HG02884 (cell line): ENCODE measurements around the gene TSR3.

ENCODE experiments used
- ATAC-seq: cut with Tn5 transposase; IDR thresholded peaks from one replicate; pipeline ENCODE4 v1.9.1; 2021; ENCODE audit warnings: mild to moderate bottlenecking, moderate library complexity; ENCODE audit not compliant: unreplicated experiment

TSR3 gene

DNA sequence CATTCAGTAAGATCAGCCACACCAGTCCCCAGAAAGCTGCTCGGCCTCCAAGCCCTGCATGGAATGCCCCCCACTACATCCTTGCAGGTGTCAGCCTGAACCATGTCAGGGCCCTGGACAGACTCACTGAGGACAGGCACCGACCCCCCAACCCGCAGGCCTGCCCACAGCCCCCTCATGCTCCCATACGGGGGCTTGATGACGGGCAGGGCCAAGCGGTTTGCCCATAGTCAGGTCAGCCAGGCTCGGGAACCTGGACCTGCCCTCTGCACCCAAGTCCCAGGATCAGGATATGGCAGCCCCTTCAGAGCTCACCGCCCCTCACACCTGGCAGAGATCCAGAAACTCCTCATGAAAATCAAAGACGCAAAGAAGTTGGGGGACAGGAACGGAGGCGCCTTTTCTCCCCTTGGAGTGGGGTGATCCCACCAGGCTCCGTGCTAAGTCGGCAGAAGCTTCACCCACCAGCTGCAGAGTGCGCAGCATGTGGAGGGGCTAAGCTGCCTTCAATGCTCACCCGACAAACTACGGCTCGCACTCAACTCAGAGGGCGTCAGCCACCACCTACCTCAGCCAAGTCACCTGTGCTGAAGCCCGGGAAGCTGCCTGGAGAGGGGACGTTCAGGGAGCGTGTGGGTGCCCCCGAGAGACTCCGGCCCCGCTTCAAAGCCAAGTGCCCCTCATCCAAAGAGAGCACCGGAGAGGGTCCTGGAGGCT, 26.6 kb upstream of the TSR3 start:
- ATAC-seq: no peak

DNA sequence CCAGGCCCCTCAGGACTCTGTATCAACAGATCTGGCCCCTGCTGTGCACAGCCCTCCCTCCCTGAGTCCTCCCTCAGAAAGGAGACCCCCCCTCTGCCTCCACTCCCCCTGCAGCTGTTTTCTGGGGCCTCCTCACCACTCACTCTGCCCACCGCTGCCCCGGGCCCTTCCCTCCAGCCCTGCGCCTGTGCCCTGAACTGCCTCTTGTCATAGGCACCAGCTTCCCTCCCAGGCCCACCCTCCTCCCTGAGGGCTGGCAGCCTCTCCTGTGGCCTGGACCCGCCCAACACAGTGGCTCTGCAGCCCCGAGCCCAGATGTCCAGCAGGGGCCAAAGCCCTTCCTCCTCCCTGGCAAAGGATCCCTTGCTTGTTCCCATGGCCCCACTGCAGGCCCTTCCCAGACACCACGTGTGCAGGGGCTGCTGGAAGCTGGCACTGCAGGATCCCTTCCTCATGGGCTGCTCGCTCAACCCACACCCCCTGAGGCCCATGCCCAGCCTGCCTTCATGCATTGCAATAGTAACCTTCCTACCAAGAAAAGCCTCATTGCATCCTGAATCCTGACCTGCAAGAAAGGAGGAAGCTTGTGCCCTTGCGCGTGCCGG, 25.8 kb upstream of the TSR3 start:
- ATAC-seq: no peak

DNA sequence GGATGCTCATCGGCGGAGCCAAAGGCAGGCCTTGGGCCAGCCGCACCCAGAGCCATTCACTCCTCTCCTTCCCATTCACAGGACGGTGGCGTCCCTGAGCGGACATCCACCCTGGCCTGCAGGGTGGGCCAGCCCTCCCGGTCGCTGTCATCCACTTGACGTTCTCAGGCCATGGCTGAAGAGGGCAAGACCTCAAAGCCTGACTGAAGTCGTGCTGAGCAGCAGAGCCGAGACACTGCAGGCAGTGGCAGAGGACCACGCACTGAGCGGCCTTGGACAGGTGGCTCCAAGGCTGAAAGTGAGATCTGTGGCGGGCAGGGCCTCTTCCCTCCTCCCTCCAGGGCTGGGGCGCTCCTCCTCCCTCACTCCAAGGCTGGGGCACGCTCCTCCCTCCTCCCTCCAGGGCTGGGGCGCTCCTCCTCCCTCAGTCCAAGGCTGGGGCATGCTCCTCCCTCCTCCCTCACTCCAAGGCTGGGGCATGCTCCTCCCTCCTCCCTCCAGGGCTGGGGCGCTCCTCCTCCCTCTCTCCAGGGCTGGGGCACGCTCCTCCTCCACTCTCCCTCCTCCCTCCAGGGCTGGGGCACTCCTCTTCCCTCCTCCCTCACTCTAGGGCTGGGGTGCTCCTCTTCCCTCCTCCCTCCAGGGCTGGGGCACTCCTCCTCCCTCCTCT, 24.2 kb upstream of the TSR3 start:
- ATAC-seq: no peak

DNA sequence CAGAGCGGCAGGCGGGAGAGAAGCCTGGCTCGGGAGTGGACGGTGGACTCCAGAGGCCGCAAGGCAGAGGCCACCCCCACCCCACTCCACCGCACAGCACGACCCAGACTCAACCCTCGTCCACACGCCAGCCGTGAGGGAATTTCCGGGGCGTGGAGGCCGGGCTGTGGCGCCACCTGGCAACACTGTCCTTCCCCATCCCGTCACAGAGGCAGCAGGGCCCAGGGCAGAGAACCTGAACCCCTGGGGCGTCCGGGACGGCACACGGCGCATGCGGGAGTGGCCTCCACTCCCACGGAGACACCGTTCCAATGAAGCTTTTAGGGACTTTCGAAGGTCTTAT, 23.6 kb upstream of the TSR3 start:
- ATAC-seq: no peak

DNA sequence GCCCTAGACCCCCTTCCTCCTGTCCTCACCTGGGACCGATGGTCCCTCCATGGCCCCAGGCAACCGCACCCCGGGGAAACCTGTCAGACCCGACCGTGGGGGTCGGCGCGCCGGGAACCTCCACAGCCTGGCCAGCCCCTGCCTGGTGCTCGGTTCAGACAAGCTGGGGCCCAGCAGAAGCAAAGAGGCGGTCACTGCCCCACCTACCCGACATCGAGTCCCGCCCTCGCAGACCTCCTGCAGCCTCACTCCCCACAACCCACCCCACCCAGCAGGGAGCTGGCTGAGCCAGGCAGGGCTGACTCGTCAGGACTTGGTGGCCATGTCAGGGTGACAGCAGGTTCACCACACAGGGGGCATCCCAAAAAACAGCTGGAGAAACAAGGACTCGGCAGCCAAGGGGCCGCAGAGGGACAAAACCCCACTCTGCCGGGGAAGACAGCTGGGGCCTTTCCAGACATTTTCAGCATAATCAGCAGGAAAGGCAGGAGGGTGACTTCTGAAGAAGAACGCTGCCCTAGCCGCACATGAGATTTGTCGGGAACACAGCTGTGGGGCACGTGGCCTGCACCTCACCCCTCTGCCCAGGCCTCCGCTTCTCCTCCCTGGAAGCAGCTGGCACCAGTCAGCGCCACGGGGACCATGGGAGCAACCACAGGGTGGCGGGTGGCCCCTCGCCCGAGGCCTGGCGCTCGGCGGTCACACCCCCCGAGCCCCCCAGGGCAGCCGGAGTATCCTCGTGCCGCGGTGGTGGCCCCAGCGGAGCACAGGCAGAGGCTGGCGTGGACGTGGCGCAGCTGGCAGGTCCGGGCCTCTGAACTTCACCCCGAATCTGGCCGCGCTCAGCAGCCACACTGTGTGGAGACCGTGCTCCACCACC, 23.0 kb upstream of the TSR3 start:
- no peak for ATAC-seq

DNA sequence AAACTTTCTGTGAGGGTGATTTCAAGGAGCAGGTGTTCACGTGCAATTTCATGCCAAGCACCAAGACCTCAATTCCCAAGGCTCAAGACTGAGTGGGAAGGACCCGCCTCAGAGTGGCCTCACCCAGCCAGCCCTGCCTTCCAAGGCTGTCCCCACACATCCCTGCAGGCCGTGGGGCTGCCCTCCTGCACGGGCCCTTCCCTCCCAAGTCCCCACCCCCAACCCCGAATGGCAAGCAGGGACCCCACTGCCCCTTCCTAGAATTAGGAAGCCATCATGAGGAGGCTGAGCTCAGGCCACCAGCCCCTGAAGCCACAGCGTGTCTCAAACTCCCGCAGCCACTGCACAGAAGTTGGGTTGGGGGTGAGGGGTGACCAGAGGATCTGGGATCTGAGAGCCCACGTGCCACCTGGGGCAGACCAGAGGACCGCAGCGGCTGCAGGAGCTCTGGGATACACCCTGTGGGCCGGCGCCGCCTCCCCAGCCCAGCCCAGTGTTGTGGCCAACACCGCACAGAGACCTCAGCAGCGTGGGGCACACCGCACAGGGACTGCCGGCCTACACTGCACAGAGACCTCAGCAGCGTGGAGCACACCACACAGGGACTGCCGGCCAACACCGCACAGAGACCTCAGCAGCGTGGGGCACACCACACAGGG, 20.7 kb upstream of the TSR3 start:
- no peak for ATAC-seq

DNA sequence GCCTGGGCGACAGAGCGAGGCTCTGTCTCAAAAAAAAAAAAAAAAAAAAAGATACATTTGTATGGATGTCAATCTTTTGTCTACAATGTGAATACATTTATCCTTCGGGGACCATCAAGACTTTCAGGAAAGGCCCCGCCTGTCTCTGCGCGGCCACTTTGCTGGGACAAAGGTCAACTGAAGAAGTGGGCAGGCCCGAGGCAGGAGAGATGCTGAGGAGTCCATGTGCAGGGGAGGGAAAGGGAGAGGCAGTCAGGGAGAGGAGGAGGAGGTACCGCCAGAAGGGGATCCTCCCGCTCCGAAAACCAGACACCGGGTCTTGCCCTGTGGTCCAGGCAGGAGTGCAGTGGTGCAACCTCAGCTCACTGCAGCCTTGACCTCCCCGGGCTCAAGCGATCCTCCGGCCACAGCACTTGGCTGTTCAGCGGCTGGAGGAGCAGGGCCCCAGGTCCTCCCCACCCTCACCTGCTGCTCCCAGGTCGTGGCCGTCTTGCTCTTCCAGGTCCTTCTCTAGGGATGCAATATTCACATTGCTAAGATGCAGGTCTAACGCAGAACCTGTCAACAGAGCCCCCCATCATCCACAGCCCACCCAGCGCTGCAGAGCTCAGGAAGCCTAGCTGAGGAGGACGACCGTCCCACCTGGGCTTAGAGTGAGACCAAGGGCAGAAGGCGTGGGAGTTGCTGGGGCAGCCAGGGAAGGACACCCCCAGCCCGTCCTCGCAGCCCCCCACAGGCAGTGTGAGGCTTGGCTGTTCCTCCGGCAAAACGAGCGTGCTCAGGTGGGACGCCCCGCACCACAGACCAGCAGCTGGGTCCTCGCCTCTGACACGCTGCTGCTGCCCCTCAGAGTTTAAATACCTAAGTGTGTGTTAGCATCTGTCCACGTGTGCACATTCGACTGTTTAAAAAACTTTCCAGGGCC, 19.6 kb upstream of the TSR3 start:
- ATAC-seq: no peak

DNA sequence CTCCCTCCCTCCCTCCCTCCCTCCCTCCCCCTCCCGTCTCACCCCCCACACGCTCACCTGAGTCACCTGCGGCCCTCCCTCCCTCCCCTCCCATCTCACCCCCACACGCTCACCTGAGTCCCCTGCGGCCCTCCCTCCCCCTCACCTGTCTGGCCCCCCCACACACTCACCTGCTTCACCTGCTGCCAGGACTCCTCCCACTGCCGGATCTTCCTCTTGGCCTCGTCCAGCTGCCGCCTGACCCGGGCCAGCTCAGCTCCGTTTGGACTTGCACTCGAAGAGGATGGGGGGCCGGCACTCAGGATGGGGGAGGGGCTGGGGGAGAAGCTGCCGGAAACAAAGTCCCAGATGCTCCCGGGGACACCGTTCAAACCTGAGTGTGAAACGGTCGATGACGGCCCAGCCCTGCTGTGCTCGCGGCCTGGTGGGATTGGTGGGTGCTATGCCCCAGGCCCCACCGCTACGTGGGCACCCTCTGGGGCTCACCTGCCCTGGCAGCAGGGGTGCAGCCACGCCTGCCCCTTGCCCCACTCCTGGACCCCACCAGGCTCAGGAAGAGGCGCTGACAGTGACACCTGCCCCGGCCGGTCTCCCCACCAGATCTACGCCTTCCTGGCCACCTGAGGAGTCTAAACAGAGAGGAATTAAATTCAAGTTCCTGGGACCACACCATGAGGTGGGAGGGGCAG, 16.0 kb upstream of the TSR3 start:
- ATAC-seq: no peak

DNA sequence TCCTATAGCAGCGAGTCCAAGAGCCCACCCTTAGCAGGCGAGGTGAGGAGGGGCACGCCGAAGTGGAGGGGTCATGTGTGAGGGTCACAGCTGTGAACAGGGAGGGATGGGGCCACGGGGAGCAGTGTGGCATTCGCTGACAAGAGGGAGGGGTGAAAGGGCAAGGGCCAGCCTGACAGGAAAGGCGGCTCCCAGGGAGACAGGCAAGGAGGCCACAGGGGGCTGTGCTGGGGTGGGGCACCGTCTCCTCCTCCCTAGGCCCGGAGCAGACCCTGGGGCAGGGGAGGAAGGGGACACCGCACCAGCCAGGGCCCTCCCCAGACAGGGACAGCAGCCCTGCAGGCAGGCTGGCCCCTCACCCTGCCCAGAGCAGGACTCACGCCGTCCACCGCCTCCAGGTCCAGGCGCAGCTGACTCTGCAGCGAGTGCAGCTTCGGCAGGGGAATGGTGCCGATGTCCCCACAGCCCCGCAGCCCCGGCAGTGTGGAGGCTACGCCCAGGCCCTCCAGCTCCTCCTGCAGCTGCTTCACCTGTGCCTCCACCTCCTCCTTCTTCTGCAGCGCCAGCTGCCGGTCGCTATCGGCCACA, 15.1 kb upstream of the TSR3 start:
- no peak for ATAC-seq

DNA sequence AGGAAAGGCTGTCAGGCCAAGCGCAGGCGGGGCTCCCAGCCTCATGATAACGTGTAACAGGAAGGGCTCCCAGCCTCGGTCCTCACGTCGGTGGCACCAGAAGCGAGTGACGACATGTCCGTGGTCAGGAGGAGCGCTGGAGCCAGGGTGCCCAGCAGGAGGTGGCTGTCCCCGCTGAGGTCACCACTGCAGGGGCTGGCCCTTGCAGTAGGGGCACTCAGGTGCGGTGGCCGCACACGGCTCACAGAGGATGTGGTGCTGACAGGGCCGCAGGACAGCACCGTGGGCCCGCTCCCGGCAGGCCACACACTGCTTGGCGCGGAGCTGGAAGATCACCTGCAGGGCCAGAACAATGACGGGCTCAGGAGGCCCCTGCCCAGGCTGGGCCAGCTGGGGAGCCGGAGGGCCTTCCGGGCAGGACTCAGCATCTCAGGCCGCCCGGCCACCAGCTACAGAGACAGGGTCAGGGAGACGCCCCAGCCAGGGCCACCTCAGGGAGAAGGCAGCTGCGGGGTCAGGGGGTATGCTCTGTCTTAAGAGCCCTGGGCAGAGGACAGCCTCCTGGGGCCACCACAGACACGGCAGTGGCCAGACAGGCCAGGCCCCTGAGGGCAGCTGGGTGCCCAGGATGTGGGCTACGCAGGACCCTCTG, 14.5 kb upstream of the TSR3 start:
- ATAC-seq: no peak

DNA sequence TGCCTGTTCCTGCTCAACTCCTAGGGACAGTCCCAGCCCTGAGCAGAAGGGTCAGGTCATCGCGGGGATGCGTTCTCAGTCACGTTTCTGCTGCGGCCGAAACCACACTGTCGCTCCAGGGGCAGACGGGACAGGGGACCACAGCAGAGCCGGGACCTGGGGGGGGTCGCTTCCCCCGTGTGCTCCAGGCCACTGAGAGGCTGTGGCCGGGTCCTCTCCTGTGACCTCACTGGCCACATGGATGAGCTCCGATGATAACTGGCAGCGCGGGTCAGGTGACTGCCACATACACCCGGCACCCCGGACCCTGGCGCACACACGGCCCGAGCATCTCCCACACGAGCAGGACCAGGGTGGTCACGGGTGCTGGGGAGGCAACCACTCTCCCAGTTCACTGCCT, 12.8 kb upstream of the TSR3 start:
- no peak for ATAC-seq

DNA sequence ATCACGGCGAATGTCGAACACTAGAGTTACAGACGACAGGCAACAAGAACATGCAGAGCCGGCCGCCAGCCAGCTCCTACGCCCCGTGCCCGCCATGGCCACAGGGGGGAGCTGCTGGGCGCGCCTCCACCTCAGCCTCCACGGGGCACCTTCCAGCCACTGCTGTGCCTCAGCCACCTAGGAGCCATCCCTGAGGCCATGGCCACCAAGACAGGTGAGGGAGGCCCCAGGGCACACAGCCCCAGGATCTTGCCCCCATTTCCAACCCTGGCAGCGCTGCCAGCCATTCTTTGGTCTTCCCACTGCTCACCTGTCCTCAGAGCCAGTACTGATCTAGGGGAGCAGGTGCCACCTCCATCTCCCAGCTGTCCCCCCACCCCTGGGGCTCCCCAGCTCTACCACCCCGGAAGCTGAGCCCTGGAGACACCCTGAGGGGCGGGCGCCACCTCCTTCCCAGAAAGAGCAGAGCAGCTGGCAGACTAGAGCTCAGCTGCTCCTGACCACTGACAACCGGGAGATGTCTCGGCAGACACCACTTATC, 11.9 kb upstream of the TSR3 start:
- no peak for ATAC-seq

DNA sequence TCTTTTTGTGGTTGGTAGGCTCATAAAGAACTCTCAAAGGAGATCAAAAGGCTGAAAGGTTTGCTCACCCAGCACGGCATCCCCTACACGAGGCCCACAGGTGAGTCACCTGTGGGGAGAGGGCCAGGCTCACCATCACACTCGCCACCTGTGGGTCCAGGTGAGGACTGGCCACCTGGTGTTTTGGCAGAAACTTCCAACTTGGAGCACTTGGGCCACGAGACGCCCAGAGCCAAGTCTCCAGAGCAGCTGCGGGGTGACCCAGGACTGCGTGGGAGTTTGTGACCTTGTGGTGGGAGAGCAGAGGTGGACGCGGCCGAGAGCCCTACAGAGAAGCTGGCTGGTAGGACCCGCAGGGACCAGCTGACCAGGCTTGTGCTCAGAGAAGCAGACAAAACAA, 11.1 kb upstream of the TSR3 start:
- ATAC-seq: no peak

DNA sequence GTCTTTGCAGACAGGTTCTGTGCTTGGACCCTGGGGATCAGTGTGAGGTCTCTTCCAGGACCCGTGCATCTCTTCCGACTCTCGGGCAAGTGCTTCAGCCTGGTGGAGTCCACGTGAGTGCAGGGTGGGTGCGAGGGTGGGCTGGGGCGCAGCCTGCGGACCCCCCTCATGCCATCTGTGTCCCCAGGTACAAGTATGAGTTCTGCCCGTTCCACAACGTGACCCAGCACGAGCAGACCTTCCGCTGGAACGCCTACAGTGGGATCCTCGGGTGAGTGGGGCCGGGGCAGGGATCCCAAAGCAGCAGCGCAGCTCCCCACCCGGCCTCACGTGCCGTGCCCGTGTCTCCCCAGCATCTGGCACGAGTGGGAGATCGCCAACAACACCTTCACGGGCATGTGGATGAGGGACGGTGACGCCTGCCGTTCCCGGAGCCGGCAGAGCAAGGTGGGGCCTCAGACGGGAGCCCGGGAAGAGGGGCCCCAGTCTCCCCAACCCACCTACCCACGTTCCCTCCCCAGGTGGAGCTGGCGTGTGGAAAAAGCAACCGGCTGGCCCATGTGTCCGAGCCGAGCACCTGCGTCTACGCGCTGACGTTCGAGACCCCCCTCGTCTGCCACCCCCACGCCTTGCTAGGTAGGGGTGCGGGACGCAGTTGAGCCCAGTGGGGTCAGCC, 10.1 kb upstream of the TSR3 start:
- no peak for ATAC-seq

DNA sequence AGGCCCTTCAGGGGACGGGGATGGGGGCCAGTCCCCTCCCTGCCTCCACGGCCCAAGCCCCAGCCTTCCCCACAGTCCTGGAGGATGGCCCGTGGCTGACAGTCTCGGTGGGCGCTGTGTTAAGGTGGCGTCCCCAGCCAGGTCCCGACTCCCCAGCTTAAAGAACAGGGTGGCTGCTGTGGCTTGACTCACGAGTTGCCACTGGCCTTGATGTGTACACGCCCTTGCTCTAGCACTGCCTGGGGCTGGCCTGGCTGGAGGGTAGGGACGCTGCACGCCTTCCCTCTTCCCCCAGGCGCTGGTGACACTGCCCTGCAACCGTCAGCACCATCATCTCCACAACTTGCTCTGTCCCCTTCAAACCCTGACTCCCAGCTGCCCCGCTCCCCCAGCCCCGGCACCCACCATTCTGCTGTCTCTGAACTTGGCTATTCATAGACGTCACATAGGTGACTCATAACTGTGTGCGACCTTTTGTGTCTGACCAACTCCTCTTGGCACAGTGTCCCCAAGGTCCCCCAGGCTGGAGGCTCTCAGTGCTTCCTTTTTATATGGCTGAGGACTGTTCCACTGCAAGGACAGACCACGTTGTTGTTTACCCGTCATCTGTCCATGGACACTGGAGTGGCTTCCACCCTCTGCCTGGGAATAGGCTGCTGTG, 6.4 kb upstream of the TSR3 start:
- no peak for ATAC-seq

DNA sequence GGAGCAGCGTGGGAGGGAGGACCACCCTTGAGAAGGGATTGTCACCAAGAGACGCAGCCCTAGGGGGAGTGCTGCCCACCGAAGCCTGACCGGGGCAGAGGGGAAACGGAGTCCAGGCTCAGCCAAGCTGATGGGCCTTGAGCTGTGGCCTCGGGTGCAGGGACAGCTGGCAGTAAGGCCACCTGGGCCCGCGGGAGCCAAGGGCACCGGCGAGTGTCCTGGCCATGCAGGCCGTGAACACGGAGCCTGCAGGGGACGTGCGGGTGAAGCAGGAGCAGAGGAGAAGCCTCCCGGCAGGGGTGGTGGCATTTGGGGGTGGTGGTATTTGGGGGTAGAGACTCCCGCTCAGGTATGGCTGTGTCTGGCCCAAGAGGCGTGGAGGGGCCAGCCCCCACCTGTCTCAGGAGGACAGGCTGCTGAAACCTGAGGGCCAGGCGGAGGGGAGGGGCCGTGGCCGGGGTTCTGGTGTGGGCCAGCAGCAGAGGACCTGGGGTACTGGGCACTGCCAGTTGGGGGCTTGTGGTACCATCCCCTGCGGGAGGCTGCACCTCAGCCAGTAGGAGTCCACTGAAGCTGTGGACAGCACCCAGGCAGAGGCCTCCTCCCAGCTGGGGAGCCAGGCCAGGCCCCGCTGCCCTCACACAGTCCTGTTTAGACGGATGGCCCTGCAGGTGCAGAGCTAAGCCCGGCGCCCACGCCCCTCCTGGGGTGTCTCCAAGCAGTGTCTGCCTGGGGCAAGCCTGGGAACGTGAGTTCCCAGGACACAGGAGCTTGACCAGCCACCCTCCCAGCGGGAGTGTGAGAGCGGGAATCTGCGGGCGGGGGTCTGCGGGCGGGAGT, 4.6 kb upstream of the TSR3 start:
- no peak for ATAC-seq
